ENCODE data around the gene AGBL4.

The AGBL4 gene

DNA sequence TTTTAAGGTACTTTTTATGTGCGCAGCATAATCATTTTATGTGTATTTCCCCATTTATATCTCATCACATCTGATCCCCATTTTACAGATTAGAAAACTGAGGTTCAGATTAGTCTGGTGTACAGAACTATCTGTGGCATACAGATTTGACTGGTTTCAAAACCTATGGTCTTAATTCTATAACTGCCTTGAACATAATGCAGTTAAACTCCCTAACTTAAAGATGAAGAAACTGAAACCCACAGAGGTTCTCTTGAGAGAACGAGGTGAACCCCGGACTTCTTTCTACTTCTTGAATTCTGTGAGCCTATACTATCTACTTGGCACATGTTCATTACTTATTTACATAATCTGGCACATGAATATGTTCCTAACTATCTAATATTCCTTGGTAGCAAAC, 479.1 kb downstream of the AGBL4 start:
- TF ChIP-seq, protein P1, sequence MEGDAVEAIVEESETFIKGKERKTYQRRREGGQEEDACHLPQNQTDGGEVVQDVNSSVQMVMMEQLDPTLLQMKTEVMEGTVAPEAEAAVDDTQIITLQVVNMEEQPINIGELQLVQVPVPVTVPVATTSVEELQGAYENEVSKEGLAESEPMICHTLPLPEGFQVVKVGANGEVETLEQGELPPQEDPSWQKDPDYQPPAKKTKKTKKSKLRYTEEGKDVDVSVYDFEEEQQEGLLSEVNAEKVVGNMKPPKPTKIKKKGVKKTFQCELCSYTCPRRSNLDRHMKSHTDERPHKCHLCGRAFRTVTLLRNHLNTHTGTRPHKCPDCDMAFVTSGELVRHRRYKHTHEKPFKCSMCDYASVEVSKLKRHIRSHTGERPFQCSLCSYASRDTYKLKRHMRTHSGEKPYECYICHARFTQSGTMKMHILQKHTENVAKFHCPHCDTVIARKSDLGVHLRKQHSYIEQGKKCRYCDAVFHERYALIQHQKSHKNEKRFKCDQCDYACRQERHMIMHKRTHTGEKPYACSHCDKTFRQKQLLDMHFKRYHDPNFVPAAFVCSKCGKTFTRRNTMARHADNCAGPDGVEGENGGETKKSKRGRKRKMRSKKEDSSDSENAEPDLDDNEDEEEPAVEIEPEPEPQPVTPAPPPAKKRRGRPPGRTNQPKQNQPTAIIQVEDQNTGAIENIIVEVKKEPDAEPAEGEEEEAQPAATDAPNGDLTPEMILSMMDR (IDR thresholded peaks at IDR 0.05; ENCODE audit: unreplicated experiment in 3 of 3) = no peak
- no peaks in the 10 kb centered on the region for H3K4me1 Mint-ChIP-seq
- H3K36me3 Mint-ChIP-seq (ENCODE audit: low read depth) = no peaks in the 10 kb centered on the region
- H3K9me3 Mint-ChIP-seq = peaks cover 39% of the 10 kb centered on the region
- no peak overlapping the region for H3K27ac Mint-ChIP-seq
- no peaks in the 10 kb centered on the region for H3K27me3 Mint-ChIP-seq (ENCODE audit: low read depth)
- H3K4me3 Mint-ChIP-seq = no peak overlapping the region

DNA sequence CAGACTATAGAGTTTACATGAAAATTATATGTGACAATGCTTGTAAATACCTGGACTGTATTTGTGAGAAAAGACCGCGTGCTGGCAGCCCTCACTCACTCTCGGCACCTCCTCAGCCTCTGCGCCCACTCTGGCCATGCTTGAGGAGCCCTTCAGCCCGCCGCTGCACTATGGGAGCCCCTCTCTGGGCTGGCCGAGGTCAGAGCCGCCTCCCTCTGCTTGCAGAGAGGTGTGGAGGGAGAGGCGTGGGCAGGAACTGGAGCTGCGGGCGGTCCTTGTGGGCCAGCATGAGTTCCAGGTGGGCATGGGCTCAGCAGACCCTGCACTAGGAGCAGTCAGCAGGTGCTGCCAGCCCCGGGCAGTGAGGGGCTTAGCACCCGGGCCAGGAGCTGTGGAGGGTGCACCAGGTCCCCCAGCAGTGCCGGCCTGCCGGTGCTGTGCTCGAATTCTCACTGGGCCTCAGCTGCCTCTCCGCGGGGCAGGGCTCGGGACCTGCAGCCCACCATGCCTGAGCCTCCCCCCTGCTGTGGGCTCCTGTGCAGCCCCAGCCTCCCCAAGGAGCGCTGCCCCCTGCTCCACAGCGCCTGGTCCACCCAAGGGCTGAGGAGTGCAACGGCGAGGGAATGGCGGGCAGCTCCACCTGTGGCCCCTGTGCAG, 482.5 kb downstream of the AGBL4 start:
- TF ChIP-seq, protein P1 (IDR thresholded peaks at IDR 0.05; ENCODE audit: unreplicated experiment in 3 of 3) = no peak
- H3K9me3 Mint-ChIP-seq = peaks cover 40% of the 10 kb centered on the region
- H3K36me3 Mint-ChIP-seq (ENCODE audit: low read depth) = no peaks in the 10 kb centered on the region
- no peak overlapping the region for H3K4me3 Mint-ChIP-seq
- H3K4me1 Mint-ChIP-seq = no peaks in the 10 kb centered on the region
- no peaks in the 10 kb centered on the region for H3K27me3 Mint-ChIP-seq (ENCODE audit: low read depth)
- H3K27ac Mint-ChIP-seq = no peak overlapping the region

DNA sequence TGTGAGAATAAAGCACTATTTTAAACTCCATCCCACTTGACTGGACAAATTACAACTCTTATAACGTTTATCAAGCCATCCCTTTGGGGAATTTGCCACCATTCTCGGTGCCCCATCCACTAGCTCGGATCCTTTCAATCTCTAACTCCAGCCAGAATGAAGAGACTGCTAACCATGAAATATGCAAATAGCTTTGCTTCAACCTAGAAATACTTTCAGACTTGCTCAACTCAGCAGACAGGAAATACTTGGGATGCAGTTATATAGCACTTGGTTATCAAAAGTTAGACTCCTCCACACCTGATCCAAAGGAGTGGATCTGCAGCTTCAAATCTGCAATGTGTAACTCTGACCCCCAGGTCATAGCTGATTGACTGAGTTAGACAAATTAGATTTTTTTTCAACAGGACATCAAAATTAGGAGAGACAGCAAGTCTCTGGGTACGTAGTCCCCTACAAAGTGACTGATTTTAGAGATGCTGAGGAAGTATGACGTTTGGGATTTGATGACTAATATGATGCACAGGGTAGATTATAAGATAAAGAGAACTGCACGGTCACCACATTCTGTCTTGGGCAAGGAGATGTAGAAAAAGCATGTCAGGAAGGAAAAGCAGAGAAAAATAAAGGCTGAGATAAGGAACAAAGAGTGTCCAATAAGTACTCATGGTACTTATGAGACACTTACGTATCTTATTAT, 496.0 kb downstream of the AGBL4 start:
- TF ChIP-seq, protein P1 (IDR thresholded peaks at IDR 0.05; ENCODE audit: unreplicated experiment in 3 of 3) = no peak
- no peaks in the 10 kb centered on the region for H3K4me1 Mint-ChIP-seq
- no peak overlapping the region for H3K27ac Mint-ChIP-seq

DNA sequence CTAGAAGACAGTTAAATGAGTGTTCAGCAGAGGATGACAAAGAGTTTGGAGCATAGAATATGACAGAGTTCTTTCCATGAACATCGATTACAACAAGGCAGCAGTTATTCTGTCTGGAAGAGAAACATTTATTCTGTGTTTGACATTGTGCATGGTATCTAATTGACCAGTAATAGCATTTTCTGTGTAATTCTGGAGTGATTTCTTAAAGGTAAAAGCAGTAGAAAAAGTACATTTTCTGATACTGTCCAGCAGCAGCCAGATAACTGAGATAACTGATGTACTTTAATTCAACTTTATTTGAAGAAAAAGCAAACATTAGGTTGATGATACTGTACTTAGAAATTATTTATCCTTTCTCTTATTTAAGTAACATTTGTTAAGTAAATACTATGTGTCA, 497.1 kb downstream of the AGBL4 start:
- no peaks in the 10 kb centered on the region for H3K36me3 Mint-ChIP-seq (ENCODE audit: low read depth)
- peaks cover 27% of the 10 kb centered on the region for H3K9me3 Mint-ChIP-seq
- TF ChIP-seq, protein P1 (IDR thresholded peaks at IDR 0.05; ENCODE audit: unreplicated experiment in 3 of 3) = no peak
- H3K4me1 Mint-ChIP-seq = no peaks in the 10 kb centered on the region
- no peak overlapping the region for H3K4me3 Mint-ChIP-seq
- no peak overlapping the region for H3K27ac Mint-ChIP-seq
- H3K27me3 Mint-ChIP-seq (ENCODE audit: low read depth) = no peaks in the 10 kb centered on the region

More for the DNA sequence above, 496.0 kb downstream of the AGBL4 start:
- H3K4me3 Mint-ChIP-seq = no peak overlapping the region
- H3K9me3 Mint-ChIP-seq = peaks cover 24% of the 10 kb centered on the region
- no peaks in the 10 kb centered on the region for H3K36me3 Mint-ChIP-seq (ENCODE audit: low read depth)
- H3K27me3 Mint-ChIP-seq (ENCODE audit: low read depth) = no peaks in the 10 kb centered on the region

DNA sequence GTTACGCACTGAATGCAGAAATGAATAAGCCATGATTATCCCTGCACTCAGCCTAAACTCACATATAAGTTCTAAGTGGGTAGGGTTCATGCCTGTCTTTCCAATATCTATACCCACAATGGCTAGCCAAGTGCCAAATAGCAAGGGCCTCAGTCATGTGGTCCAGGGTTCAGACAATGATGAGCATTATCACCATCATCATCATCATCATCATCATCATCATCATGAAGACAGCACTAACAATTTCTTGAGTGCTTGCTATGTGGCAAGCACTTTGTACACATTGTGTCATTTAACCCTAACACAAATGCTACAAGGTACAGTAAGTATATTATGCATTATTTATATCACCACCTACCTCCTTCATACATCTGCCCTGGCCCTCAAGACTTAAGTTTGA, 500.0 kb downstream of the AGBL4 start:
- Mint-ChIP-seq H3K4me1 (no peaks in the 10 kb centered on the region), H3K27me3 (ENCODE audit: low read depth) (no peaks in the 10 kb centered on the region), H3K9me3 (peaks cover 30% of the 10 kb centered on the region), H3K27ac (no peak overlapping the region), H3K36me3 (ENCODE audit: low read depth) (no peaks in the 10 kb centered on the region), H3K4me3 (no peak overlapping the region)
- TF ChIP-seq, protein P1 (IDR thresholded peaks at IDR 0.05; ENCODE audit: unreplicated experiment in 3 of 3) = no peak

DNA sequence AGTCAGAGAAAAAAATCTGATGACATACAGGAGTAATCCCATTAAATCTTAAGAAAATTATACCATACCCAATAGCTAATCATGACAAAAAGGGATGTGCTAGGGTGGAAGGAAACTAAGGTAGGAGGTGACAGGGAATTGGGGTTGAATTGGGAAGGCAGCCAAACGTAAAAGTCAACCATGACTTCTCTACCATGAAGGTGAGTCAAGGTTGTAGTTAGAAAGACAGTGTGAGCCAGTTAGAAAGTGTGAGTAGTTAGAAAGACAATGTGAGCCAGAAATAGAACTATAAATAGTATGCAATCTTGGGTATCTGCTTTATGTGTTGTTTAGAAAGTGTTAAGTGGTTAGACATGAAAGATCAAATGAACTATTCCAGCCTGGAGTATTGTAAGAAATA, 556.8 kb downstream of the AGBL4 start:
- TF ChIP-seq, protein P1 (IDR thresholded peaks at IDR 0.05; ENCODE audit: unreplicated experiment in 3 of 3) = no peak
- H3K27ac Mint-ChIP-seq = no peak overlapping the region
- H3K27me3 Mint-ChIP-seq (ENCODE audit: low read depth) = no peaks in the 10 kb centered on the region
- peaks cover 27% of the 10 kb centered on the region for H3K9me3 Mint-ChIP-seq
- no peaks in the 10 kb centered on the region for H3K4me1 Mint-ChIP-seq
- no peaks in the 10 kb centered on the region for H3K36me3 Mint-ChIP-seq (ENCODE audit: low read depth)
- no peak overlapping the region for H3K4me3 Mint-ChIP-seq

All from nephron (organoid).